HepG2 (cell line): ENCODE data around the gene FRMD1. TPM values are rescaled to one million over a fixed set of nuclear protein-coding genes. Genes with fewer than 3 reads are reported as not detected.

Source experiments
- DBP ChIP-seq: sonication (generic); formaldehyde crosslinking; IDR thresholded peaks from 2 replicates; pipeline ENCODE4 v1.4.0; 2020; ENCODE audit warnings: missing genetic modification reagents; ENCODE audit errors: not compliant biosample characterization
- PAWR ChIP-seq: sonication (generic); formaldehyde crosslinking; IDR thresholded peaks from 2 replicates; pipeline ENCODE4 v1.4.0; 2020; ENCODE audit warnings: missing genetic modification reagents, mild to moderate bottlenecking, borderline replicate concordance
- SMARCE1 ChIP-seq: fragments of 450-650 bp; IDR thresholded peaks from 2 replicates; pipeline ENCODE4 v1.6.1; 2017; ENCODE audit warnings: borderline replicate concordance
- SSRP1 ChIP-seq: IDR thresholded peaks from 2 replicates; pipeline ENCODE4 v1.6.1; 2016; ENCODE audit warnings: control low read depth
- ZBTB10 ChIP-seq: sonication (generic); formaldehyde crosslinking; IDR thresholded peaks from 2 replicates; pipeline ENCODE4 v1.4.0; 2020; ENCODE audit warnings: missing genetic modification reagents, borderline replicate concordance
- ZBTB49 ChIP-seq: sonication (generic); formaldehyde crosslinking; IDR thresholded peaks from 2 replicates; pipeline ENCODE4 v1.4.0; 2020; ENCODE audit warnings: missing genetic modification reagents, borderline replicate concordance
- ZNF580 ChIP-seq: IDR thresholded peaks from 2 replicates; pipeline ENCODE4 v1.6.1; 2016; ENCODE audit warnings: low read depth, borderline replicate concordance
- polyA plus RNA-seq, 8 experiments: library from polyadenylated mRNA; depleted of rRNA in 3 of 8; stranded (reverse) in 7 of 8; unstranded in 1 of 8; fragments of >200 nt; fragmentation: Illumina TruSeq in 4 of 8; extraction: Trizol in 4 of 8; gene quantifications; 2 replicates each; pipeline versions ENCODE4 v1.2.1 to v1.2.3, GENCODE V29; 2011 to 2016; ENCODE audit warnings: low read depth in 4 of 8, missing spikeins in 1 of 8, mixed read lengths in 1 of 8; ENCODE audit not compliant: insufficient read depth in 1 of 8
- total RNA-seq, 5 experiments: library from RNA; depleted of rRNA; stranded (reverse); fragments of >200 nt; fragmentation: Illumina TruSeq; extraction: Trizol; gene quantifications; 2 replicates each; pipeline ENCODE4 v1.2.3, GENCODE V29; 2016; ENCODE audit warnings: low read depth in 1 of 5

FRMD1 gene
- total and polyA plus RNA-seq, 2 of the 13 experiments (the other 11 are each of a cell fraction or from before 2014, with no cell fraction given): 0.01 TPM; not detected in 1

GRCh38 chr6:168030908-168031307 lies 48.1 kb downstream of the FRMD1 start (continued):
- TF ChIP-seq ZBTB49 (CRISPR knock-in tag) (no peak), PAWR (CRISPR knock-in tag) (no peak), DBP (no peak), SSRP1 (CRISPR knock-in tag) (no peak), ZBTB10 (no peak), SMARCE1 (no peak), ZNF580 (CRISPR knock-in tag) (no peak)
